Heart left ventricle (tissue), 16 donors: ENCODE measurements around the gene SLC25A28. TPM values are rescaled to one million over a fixed set of nuclear protein-coding genes. Genes with fewer than 3 reads are reported as not detected.

Experiments used
- ATAC-seq, 4 donors: fragments of 200-7000 bp; cut with Tn5 transposase; one replicate each; pipeline ENCODE4 v1.9.1; 2020 to 2022; ENCODE audit warnings: moderate library complexity in 4 of 4, mild to moderate bottlenecking in 3 of 4, moderate number of reproducible peaks in 1 of 4
- DNase-seq, 5 donors: peaks; one replicate each; pipeline ENCODE4 v3.0.0-alpha.2; 2020
- H3K27ac ChIP-seq, 12 donors: fragments of 200-600 bp; sonication (generic) in 4 of 12; one replicate each; pipeline versions ENCODE4 v1.5.0 to v1.8.0; 2016 to 2022; ENCODE audit warnings: mild to moderate bottlenecking in 2 of 12
- H3K27me3 ChIP-seq, 9 donors: fragments of 200-600 bp; sonication (generic) in 2 of 9; one replicate each; pipeline versions ENCODE4 v1.5.1 to v1.8.0; 2016 to 2022; ENCODE audit warnings: mild to moderate bottlenecking in 3 of 9
- H3K36me3 ChIP-seq, 9 donors: fragments of 200-600 bp; sonication (generic) in 2 of 9; one replicate each; pipeline versions ENCODE4 v1.5.0 to v1.8.0; 2018 to 2022; ENCODE audit warnings: mild to moderate bottlenecking in 2 of 9
- H3K4me1 ChIP-seq, 12 donors: fragments of 200-600 bp; sonication (generic) in 4 of 12; one replicate each; pipeline versions ENCODE4 v1.5.0 to v1.8.0; 2016 to 2022; ENCODE audit warnings: mild to moderate bottlenecking in 3 of 12
- H3K4me3 ChIP-seq, 12 donors: fragments of 200-600 bp; sonication (generic) in 4 of 12; one replicate each; pipeline versions ENCODE4 v1.5.0 to v1.8.0; 2017 to 2022; ENCODE audit warnings: mild to moderate bottlenecking in 9 of 12, moderate library complexity in 4 of 12
- H3K9me3 ChIP-seq, 12 donors: fragments of 200-600 bp; sonication (generic) in 4 of 12; one replicate each; pipeline versions ENCODE4 v1.5.0 to v1.8.0; 2016 to 2022; ENCODE audit warnings: mild to moderate bottlenecking in 1 of 12
- CTCF ChIP-seq, 12 donors: fragments of 200-600 bp; sonication (generic) in 4 of 12; IDR thresholded peaks; one replicate each; pipeline versions ENCODE4 v1.5.0 to v1.8.0; 2018 to 2022; ENCODE audit warnings: antibody characterized with exemption in 12 of 12, mild to moderate bottlenecking in 5 of 12
- POLR2A ChIP-seq, 2 donors: fragments of 450-650 bp; IDR thresholded peaks; one replicate each; pipeline ENCODE4 v1.6.1; 2017; ENCODE audit warnings: antibody characterized with exemption in 2 of 2, mild to moderate bottlenecking in 2 of 2, moderate library complexity in 2 of 2
- WGBS, 4 donors: extraction: QIAGEN DNeasy Blood & Tissue Kit in 2 of 4; methylation state at CpG; one replicate each; pipeline versions ENCODE4 v1.1.5 to v1.1.7; 2013 to 2018; 5-methylcytosine and 5-hydroxymethylcytosine counted together
- intact Hi-C, 10 donors: fragments of 100-400 bp; cut with DNase I; formaldehyde crosslinking; loops; one replicate each; pipeline versions ENCODE4 v1.11.1 to v1.14.2; 2022
- polyA plus RNA-seq, 2 donors: library from polyadenylated mRNA; stranded (reverse); fragments of 200-250 nt; gene quantifications; one replicate each; pipeline ENCODE4 v1.2.3, GENCODE V29; 2013
- total RNA-seq, 9 donors: library from RNA; depleted of rRNA in 2 of 9; stranded (reverse); fragments of >200 nt in 2 of 9; fragmentation: NEBNext Ultra II Directional in 3 of 9; extraction: Animal tissue kit (Norgen Biotek cat#: 25700) in 3 of 9; gene quantifications; one replicate each; pipeline versions ENCODE4 v1.1.0 to v1.2.4, GENCODE V29; 2016 to 2023
- donor health status: ischemic (EF 13 %, LVEDD 7.1; RV severe dilation, severe dysfunction).
- donor health status: healthy with polysubstance abuse.
- donor health status: DM: no; HTN: yes; CAD: no.
- donor health status: DM: no; HTN: no; CAD: no.
- donor health status: ischemic (EF 25% LVEDD 6.9; RV normal size, moderate dysfunction).
- donor health status: ischemic (EF 25% LVEDD 5.7; RV mildly dilated, moderate dysfunction).
- donor health status: healthy.
- donor health status: DM: yes; HTN: yes; CAD: no.
- donor health status: ischemic (EF 35%, LVEDD 5.7; RV mildly dilated, moderate dysfunction).
- donor health status: nonischemic (EF 11% LVEDD 7.7; RV severe dilation, severe dysfunction).
- donor health status: DM: yes; HTN: yes; CAD: no.
- donor health status: PGD.
- donor health status: ischemic (EF 29% LVEDD 5.4; RV normal size, mild dysfunction).
- donor health status: nonischemic (EF 23%, LVEDD 6.1; RV moderate dilation, normal function).

Gene SLC25A28
- total and polyA plus RNA-seq, 11 donors: 15.3 to 56.3 (median 34.7) TPM

- no peak overlapping the region for H3K27ac ChIP-seq
- no peak for ATAC-seq
- H3K4me3 ChIP-seq: no peak overlapping the region
- TF ChIP-seq POLR2A (IDR thresholded peaks at IDR 0.05) (no peak), CTCF (IDR thresholded peaks at IDR 0.05) (no peak)
- no peaks in the 10 kb centered on the region for H3K36me3 ChIP-seq
- H3K27me3 ChIP-seq: peaks cover 0 to 25% (median 0%) of the 10 kb centered on the region in 9 donors
- no peak for DNase-seq
- WGBS, 4 donors: 50 to 79% (median 68%) methylated on average over 1 of the region's 1 CpG
- no peaks in the 10 kb centered on the region for H3K9me3 ChIP-seq
- intact Hi-C loops: no loop called here
- no peaks in the 10 kb centered on the region for H3K4me1 ChIP-seq
Measured at GRCh38 chr10:99579971-99580370, 40.3 kb downstream of the SLC25A28 start.

GRCh38 chr10:99573790-99574189 lies 46.4 kb downstream of the SLC25A28 start:
- ATAC-seq (no peak), DNase-seq (no peak)
- Histone ChIP-seq H3K27ac (no peak overlapping the region), H3K36me3 (no peaks in the 10 kb centered on the region), H3K9me3 (no peaks in the 10 kb centered on the region), H3K4me1 (no peaks in the 10 kb centered on the region), H3K4me3 (no peak overlapping the region), H3K27me3 (peaks cover 0 to 28% (median 0%) of the 10 kb centered on the region in 9 donors)
- TF ChIP-seq POLR2A (IDR thresholded peaks at IDR 0.05) (no peak), CTCF (IDR thresholded peaks at IDR 0.05) (no peak)
- WGBS, 4 donors: 66 to 80% (median 74%) methylated on average over 5 of the region's 5 CpGs
- intact Hi-C loops: no loop called here

- TF ChIP-seq POLR2A (IDR thresholded peaks at IDR 0.05): no peak
- no peak for TF ChIP-seq CTCF (IDR thresholded peaks at IDR 0.05)
- 45 to 70% (median 58%) methylated on average over 1 of the region's 1 CpG for WGBS, 4 donors
Measured at GRCh38 chr10:99571816-99572215, 48.4 kb downstream of the SLC25A28 start.

GRCh38 chr10:99569961-99570360 lies 50.3 kb downstream of the SLC25A28 start:
- Histone ChIP-seq H3K27me3 (peaks cover 0 to 47% (median 5%) of the 10 kb centered on the region in 9 donors), H3K4me1 (no peaks in the 10 kb centered on the region), H3K4me3 (no peak overlapping the region), H3K36me3 (no peaks in the 10 kb centered on the region), H3K9me3 (no peaks in the 10 kb centered on the region), H3K27ac (no peak overlapping the region)
- DNase-seq (no peak), ATAC-seq (no peak)
- TF ChIP-seq CTCF (IDR thresholded peaks at IDR 0.05) (no peak), POLR2A (IDR thresholded peaks at IDR 0.05) (no peak)
- intact Hi-C loops: no loop called here

More at GRCh38 chr10:99571816-99572215, 48.4 kb downstream of the SLC25A28 start:
- H3K4me1 ChIP-seq: no peaks in the 10 kb centered on the region
- H3K27ac ChIP-seq: no peak overlapping the region
- no peaks in the 10 kb centered on the region for H3K36me3 ChIP-seq
- peaks cover 0 to 36% (median 5%) of the 10 kb centered on the region in 9 donors for H3K27me3 ChIP-seq
- intact Hi-C loops: no loop called here
- DNase-seq (no peak), ATAC-seq (no peak)
- no peaks in the 10 kb centered on the region for H3K9me3 ChIP-seq
- no peak overlapping the region for H3K4me3 ChIP-seq
